Keratinocyte (primary cell): ENCODE data around the gene SCAANT1. TPM values are rescaled to one million over a fixed set of nuclear protein-coding genes. Genes with fewer than 3 reads are reported as not detected.

ENCODE experiments used
- DNase-seq: peaks from one replicate; pipeline ENCODE4 v3.0.0-alpha.2; 2011; ENCODE audit warnings: low read depth, missing footprints, low spot score
- FAIRE-seq: peaks from 2 replicates; lab custom pipeline; 2011; peaks lifted over from hg19 to GRCh38; lab: Jason Lieb, UNC
- H2AFZ ChIP-seq: 2 replicates; pipeline ENCODE4 v1.6.0; 2012; ENCODE audit warnings: low read length, control low read depth, inconsistent platforms; ENCODE audit not compliant: control insufficient read depth
- H3K27ac ChIP-seq: 2 replicates; pipeline ENCODE4 v1.5.1; 2011; ENCODE audit warnings: low read length; ENCODE audit not compliant: control insufficient read depth, insufficient read depth
- H3K27me3 ChIP-seq: 3 replicates; pipeline ENCODE4 v1.6.0; 2011; ENCODE audit warnings: low read length; ENCODE audit not compliant: control insufficient read depth, insufficient read depth; ENCODE audit errors: extremely low read depth
- H3K36me3 ChIP-seq, 2 experiments: 2 replicates in 1 of 2; 3 replicates in 1 of 2; pipeline ENCODE4 v1.5.1; 2011; ENCODE audit warnings: low read length in 2 of 2, mild to moderate bottlenecking in 1 of 2; ENCODE audit not compliant: control insufficient read depth in 2 of 2, insufficient read depth in 2 of 2; ENCODE audit errors: extremely low read depth in 1 of 2
- H3K4me1 ChIP-seq: 3 replicates; pipeline ENCODE4 v1.5.1; 2011; ENCODE audit warnings: low read length; ENCODE audit not compliant: control insufficient read depth, insufficient read depth; ENCODE audit errors: extremely low read depth
- H3K4me2 ChIP-seq: 3 replicates; pipeline ENCODE4 v1.6.0; 2011; ENCODE audit warnings: low read depth, low read length; ENCODE audit not compliant: control insufficient read depth, insufficient read depth; ENCODE audit errors: extremely low read depth
- H3K4me3 ChIP-seq, 3 experiments: fragments of 200-600 bp in 1 of 3; sonication (generic) in 1 of 3; 2 replicates in 2 of 3; 3 replicates in 1 of 3; pipeline ENCODE4 v1.5.1; 2011 to 2016; ENCODE audit warnings: low read length in 3 of 3, mild to moderate bottlenecking in 3 of 3, control low read depth in 2 of 3, inconsistent platforms in 1 of 3, low read depth in 1 of 3, mixed read lengths in 1 of 3, mixed run types in 1 of 3, moderate library complexity in 1 of 3; ENCODE audit not compliant: control insufficient read depth in 2 of 3, insufficient read depth in 2 of 3; ENCODE audit errors: extremely low read depth in 1 of 3
- H3K79me2 ChIP-seq: 2 replicates; pipeline ENCODE4 v1.6.0; 2012; ENCODE audit warnings: low read length; ENCODE audit not compliant: control insufficient read depth, insufficient read depth
- H3K9ac ChIP-seq: 3 replicates; pipeline ENCODE4 v1.6.0; 2011; ENCODE audit warnings: low read length; ENCODE audit not compliant: control insufficient read depth, insufficient read depth; ENCODE audit errors: extremely low read depth
- H3K9me1 ChIP-seq: 3 replicates; pipeline ENCODE4 v1.6.0; 2011; ENCODE audit warnings: low read length; ENCODE audit not compliant: control insufficient read depth, insufficient read depth; ENCODE audit errors: extremely low read depth
- H3K9me3 ChIP-seq: 2 replicates; pipeline ENCODE4 v1.5.1; 2012; ENCODE audit warnings: low read depth, low read length; ENCODE audit not compliant: control insufficient read depth
- H4K20me1 ChIP-seq: 3 replicates; pipeline ENCODE4 v1.6.0; 2011; ENCODE audit warnings: low read length; ENCODE audit not compliant: control insufficient read depth, insufficient read depth; ENCODE audit errors: extremely low read depth
- CTCF ChIP-seq, 3 experiments: IDR thresholded peaks in 1 of 3; conservative IDR thresholded peaks in 1 of 3; optimal IDR thresholded peaks in 1 of 3; 2 replicates in 2 of 3; 3 replicates in 1 of 3; pipeline versions ENCODE3 to v1.5.1; 2011; ENCODE audit warnings: low read length in 3 of 3, mild to moderate bottlenecking in 3 of 3, moderate library complexity in 2 of 3, control low read depth in 1 of 3, inconsistent platforms in 1 of 3; ENCODE audit not compliant: insufficient read depth in 2 of 3; ENCODE audit errors: extremely low read depth in 1 of 3
- EZH2 ChIP-seq: IDR thresholded peaks from one replicate; pipeline ENCODE4 v1.6.1; 2012; ENCODE audit warnings: inconsistent platforms, mild to moderate bottlenecking, low read length, moderate library complexity
- dilution Hi-C: fragments of 300-500 bp; cut with MboI; formaldehyde crosslinking; loops from one replicate; pipeline ENCODE4 v1.7.0; 2020; ENCODE audit warnings: low sequenced_read_pairs; ENCODE audit not compliant: extremely low pct_ligation_motif_present
- polyA plus RNA-seq, 5 experiments: library from polyadenylated mRNA; depleted of rRNA in 3 of 5; stranded (reverse) in 3 of 5; stranded (forward) in 1 of 5; unstranded in 1 of 5; fragments of >200 nt; gene quantifications; 1 replicate in 1 of 5; 2 replicates in 3 of 5; 3 replicates in 1 of 5; pipeline versions ENCODE4 v1.2.1 to v1.2.3, GENCODE V29; 2011 to 2012; ENCODE audit warnings: missing spikeins in 2 of 5, low read depth in 1 of 5, low replicate concordance in 1 of 5

Gene SCAANT1
- polyA plus RNA-seq, 1 donor (not counting 4 experiments of a cell fraction or from before 2014, with no cell fraction given): not detected

DNA sequence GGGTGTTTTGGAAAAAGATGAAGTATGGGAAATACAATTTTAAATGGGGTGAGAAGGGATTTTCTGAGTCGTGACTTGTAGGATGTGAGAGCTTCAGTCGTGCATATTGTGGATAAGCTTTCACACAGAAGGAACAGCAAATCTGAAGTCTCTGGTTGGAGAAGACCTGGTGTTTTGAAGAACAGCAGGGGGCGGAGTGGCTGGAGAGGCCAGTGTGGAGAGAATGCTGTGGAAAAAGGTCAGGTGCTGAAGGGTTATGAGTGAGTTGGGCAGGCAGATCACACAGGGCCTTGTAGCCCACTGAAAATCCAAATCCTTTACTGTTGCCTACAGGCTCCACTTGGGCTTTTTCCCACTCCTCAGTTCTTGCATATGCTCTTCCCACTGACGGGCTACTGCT is 14.1 kb upstream of the SCAANT1 start:
- TF ChIP-seq EZH2 (no peak), CTCF (optimal IDR thresholded peaks at IDR 0.05 in 1 of 3, IDR thresholded peaks at IDR 0.05 in 1 of 3, conservative IDR thresholded peaks at IDR 0.05 in 1 of 3; ENCODE audit: extremely low read depth in 1 of 3, insufficient read depth in 2 of 3, low read length in 3 of 3) (peak in 2 of 3 experiments; percentile 5 to 6)
- Histone ChIP-seq H3K36me3 (peaks cover 13 to 21% of the 10 kb centered on the region in 2 experiments), H2AFZ (no peak overlapping the region), H3K4me1 (no peaks in the 10 kb centered on the region), H3K4me2 (no peak overlapping the region), H3K27me3 (no peaks in the 10 kb centered on the region), H3K9ac (no peak overlapping the region), H3K9me1 (no peaks in the 10 kb centered on the region), H4K20me1 (no peaks in the 10 kb centered on the region), H3K27ac (no peak overlapping the region), H3K79me2 (peaks cover 56% of the 10 kb centered on the region), H3K9me3 (no peaks in the 10 kb centered on the region), H3K4me3 (no peak overlapping the region)
- DNase-seq (no peak), FAIRE-seq (no peak)
- dilution Hi-C loops: no loop called here

GRCh38 chr3:63922491-63923199 is 10.5 kb upstream of the SCAANT1 start:
- Histone ChIP-seq H3K79me2 (peaks cover 50% of the 10 kb centered on the region), H3K27me3 (no peaks in the 10 kb centered on the region), H3K4me2 (no peak overlapping the region), H3K9me3 (no peaks in the 10 kb centered on the region), H2AFZ (no peak overlapping the region), H4K20me1 (no peaks in the 10 kb centered on the region), H3K9ac (no peak overlapping the region), H3K4me1 (no peaks in the 10 kb centered on the region), H3K4me3 (no peak overlapping the region), H3K27ac (no peak overlapping the region), H3K36me3 (peaks cover 18 to 33% of the 10 kb centered on the region in 2 experiments), H3K9me1 (no peaks in the 10 kb centered on the region)
- DNase-seq (no peak), FAIRE-seq (no peak)
- dilution Hi-C loops: no loop called here
- TF ChIP-seq EZH2 (no peak), CTCF (optimal IDR thresholded peaks at IDR 0.05 in 1 of 3, IDR thresholded peaks at IDR 0.05 in 1 of 3, conservative IDR thresholded peaks at IDR 0.05 in 1 of 3; ENCODE audit: extremely low read depth in 1 of 3, insufficient read depth in 2 of 3, low read length in 3 of 3) (no peak)
